HG03571 (cell line): ENCODE results near the gene ATP11A.

ENCODE experiments used
- ATAC-seq: cut with Tn5 transposase; IDR thresholded peaks from one replicate; pipeline ENCODE4 v1.9.1; 2021; ENCODE audit not compliant: unreplicated experiment

ATP11A gene

DNA sequence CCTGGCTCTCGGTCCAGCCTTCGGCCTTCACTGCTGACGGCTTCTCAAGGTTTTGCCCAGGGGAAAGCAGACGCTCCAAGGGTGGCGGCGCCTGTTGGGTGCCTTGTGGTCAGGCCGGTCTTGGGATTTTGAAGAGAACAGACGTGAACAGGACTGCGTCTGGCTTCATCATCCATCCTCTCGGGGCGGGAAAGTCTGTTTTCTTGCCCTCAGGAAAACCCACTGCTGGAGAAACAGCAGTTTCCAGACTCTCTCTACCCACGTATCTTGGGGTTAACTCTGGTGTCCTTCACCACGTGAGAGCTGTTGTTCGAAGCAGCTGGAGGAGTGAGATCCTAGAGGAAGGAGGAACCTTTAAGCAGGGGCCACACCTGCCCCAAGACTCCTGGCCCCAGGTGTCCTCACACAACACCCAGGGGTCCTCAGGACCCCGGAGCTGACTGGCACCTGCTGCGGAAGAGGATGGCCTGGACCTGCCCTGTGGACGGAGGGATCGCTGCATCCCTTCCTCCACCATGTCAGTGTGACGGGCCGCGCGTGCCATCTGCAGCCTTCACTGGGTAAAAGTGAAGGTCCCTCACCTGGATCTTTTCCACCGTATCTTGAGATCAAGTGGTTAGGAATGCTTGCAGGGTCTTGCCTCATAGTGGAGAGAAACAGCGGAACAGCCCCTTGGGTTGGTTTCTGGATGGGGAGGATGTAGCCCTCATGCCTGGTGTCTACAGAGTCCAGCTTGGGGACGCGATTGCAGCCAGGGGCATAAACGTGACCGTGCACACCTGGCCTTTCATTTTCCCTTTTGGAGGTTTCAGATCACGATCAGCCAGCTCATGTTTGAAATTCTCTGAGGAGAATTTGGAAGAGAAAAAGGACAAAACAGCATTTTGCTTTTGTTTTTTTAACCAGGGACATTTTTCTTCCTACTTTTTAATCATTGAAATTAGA is 209.7 kb downstream of the ATP11A start:
- ATAC-seq = no peak

DNA sequence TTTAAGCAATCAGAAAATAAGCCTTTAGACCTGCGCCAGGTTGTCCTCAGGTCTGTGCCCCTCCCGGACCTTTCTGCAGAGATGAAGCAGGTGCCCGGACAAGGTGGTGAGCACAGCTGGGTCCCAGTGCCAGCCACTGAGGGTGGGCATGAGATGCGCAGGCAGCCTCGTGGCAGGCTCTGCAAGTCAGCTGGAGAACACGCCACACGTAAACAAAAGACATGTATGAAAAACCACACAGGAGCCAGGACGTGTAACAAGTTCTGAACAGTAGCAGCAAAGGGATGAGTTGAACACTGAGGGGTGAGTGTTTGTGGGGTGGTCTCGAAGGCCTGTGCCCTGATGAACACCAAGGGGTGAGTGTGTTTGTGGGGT is 210.4 kb downstream of the ATP11A start:
- ATAC-seq = no peak

DNA sequence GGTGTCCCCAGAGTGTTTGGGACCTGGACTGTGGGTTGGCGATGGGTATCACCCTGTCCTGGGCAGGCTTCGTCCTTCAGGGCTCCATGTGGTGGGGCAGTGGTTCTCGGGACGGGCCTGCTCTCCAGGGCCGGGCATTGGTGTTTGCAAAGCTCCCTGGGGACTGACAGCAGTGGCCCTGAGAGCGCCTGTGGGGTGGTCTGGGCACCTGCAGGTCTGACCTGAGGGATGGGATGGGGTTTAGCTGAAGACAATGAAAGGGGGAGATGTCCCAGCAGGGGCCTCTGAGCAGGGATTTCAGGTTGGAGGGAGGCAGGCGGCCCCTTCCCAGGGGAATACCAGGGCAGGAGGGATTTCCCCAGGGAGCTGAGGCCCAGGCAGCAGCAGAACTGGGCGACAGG is 210.9 kb downstream of the ATP11A start:
- ATAC-seq = no peak

DNA sequence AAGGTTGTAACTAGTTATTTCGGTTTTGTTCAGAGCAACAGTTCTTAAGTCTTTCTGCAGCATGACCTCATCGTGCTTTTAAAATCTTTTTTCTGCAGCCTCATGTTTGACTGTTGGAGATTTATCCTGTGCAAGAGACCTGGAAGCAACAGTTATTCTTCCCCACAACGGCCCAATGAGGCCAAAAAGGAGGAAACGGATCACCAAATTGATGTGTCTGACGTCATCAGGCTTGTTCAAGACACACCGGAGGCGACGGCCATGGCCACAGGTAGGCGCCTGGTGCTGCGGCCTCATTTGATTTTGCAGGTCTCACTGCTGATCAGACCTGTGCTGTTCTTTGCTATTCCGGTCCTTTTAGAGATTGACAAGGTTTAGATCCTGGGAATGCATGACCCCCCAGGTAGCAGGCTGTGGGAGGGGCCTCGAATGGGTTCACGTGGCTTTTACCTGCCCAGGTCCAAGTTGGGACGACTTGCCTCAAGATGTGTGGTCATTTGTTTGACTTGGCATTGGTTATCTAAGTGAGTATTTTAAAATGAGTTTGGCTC is 212.3 kb downstream of the ATP11A start:
- no peak for ATAC-seq

DNA sequence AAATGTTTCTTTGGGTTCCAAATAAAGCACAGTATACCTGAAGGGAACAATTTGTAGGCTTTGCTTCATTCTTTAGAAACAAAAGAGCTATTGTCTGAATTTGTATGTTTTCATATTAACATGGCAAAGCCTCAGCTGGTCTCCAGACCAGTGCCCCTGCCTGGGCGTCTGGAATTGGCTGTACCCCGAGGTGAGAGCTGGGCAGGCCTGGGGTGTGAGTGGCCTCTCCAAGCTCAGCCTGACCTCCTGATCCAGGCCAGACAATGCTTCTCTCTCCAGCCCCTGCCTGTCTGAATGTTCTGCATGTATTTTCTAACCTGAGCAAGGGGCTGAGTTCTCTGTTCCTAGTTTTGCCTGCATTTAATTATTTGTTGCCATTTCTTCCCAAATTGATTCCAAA is 212.8 kb downstream of the ATP11A start:
- ATAC-seq = no peak

DNA sequence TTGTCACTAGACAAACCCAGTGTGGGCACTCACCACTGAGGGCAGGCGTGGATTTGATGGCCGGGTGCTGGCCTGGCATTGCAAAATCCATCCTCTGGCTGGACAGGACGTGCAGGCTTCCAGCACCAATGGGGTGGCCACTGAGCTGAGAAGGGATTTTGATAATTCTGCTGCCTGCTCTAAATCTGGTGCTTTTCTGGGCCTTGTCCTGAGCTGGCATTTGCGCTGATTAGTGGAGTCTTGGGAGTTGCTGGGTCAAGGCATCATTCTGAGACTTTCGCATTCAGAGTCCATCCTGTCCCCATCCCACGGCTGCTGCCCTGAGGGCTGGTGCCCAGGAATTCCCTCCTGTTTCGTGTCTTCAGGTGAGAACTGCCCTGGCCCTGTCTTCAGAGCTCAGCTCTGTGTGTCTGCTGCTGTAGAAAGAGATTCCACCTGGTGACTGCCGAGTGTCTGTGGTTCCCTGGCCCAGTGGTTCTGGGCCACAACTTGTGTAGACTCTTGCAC is 213.3 kb downstream of the ATP11A start:
- no peak for ATAC-seq

DNA sequence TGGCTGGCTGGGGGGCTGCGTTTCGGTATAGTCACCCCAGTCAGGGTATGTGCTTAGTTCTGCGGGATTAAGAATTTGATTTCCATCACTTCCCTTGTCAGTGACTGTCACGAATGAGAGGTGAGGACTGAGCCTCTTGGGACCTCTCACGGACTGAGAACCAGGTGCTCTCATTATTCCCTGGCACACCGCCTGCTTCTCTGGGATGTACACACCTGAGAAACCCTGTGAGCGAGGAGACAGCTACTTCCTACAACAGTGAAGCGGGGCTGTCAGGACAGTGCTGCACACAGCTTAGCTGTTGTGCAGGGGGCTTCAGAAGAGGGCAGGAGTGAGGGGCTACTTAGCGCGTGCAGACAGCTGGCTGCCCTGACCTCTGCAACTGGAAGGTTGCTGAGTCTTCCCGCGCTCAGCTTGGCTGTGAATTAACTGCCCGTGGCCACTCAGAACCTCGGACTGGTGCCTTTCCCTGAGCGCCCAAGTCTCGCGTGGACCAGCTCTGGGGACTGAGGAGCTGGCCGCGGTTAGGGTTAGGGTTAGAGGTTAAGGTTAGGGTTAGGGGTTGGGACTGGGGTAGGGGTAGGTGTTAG is 213.9 kb downstream of the ATP11A start:
- no peak for ATAC-seq

DNA sequence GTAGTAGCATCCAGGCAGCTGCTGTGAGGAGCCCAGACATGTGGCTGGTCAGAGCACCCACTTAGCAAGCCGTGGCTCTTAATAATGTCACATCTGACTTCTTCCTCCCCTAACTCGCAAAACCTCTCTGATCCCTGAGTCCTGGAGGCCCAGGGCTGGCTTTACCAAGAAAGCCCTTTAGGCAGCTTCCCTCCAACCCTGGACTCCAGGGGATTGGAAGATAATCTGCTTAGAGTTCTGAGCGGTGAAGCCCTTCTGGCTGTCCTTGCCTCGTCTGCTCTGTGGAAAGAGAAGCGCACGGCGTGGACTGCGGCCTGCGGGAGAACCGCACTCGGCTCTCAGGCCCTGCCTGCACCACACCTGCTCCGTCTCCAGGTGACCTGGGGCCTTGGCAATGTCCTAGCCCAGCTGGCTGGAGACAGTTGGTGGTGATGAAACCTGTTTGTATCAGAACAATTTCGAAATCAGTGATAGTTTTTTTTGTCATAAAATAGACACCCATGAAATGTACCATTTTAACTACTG is 214.7 kb downstream of the ATP11A start:
- no peak for ATAC-seq

DNA sequence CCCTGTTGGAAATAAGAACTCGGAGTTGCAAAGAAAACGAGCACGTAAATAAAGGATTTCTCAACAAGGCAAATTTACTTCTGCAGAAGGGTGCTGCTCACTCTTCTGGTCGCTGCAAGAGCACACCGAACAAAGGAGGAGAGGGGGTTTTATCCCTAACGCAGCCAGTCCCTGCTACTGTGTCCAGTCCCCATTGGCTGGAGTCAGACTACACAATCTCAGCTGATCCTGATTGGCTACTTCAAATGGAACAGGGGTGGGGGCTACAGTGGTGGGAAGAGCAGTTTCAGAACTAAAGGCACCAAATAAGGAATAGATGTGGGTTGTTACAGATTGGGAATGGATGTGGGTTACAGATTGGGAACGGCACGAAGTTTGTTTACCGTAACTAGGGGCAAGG is 215.2 kb downstream of the ATP11A start:
- ATAC-seq = no peak

DNA sequence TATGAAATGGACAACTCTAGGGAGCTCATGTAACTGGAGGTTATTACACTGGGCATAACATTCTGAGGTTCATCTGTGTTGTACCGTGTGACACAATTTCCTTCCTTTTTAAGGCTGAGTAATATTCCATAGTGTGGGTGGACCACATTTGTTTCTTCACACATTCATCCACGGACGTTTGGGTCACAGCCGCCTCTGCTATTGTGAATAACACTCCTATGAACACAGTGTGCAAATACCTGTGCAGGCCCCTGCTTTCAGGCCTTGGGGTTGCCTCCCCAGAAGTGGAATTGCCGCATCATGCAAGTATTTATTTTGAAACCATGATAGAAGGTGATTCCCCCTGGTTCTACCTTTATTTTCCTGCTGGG is 215.8 kb downstream of the ATP11A start:
- ATAC-seq = no peak

DNA sequence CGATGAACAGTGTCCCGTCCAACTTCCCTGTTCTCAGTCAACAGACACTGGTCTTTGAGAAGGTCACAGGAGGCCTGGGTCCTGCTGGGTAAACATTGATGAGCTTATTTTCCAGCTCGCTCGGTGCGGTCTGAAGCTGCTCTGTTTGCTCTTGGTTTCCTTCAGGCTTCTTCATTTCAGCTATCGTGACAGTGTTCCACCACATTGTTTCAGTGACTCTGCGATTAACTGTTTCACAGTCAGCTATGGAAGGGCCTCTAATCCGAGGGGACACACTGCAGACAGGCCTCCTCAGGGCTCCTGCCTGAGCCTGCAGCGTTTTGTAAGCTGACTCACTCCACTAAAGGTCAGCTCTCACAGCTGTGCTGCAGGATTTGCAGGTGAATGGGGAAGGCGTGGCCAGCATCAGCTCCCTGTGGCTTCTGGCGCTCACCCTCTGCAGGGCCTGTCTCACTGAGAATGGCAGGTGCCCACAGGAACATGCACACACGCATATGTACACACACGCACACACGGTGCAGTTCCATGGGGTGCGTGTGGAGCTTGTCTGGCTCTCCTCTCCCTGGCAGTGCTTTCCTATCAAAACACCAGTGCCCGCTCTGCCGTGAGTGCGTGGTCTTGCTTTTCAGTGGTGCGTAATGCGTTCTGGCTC is 216.3 kb downstream of the ATP11A start:
- no peak for ATAC-seq

DNA sequence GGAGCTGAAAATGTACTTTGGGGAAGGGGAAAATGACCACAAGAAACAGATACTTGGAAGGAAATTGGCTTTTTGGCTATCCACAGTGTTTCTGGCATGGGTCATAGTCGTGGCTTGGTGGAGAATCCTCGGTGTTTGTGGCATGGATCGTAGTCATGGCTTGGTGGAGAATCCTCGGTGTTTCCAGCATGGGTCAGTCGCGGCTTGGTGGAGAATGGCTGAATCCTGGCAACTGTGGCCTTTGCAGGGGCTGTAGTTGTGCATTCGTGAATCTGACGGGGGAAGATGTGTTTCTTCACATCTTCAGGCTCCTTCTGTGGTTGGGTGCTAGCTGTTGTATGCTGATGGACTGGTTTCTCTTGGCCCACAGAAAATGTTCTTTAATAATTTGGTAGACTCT is 217.4 kb downstream of the ATP11A start:
- no peak for ATAC-seq

DNA sequence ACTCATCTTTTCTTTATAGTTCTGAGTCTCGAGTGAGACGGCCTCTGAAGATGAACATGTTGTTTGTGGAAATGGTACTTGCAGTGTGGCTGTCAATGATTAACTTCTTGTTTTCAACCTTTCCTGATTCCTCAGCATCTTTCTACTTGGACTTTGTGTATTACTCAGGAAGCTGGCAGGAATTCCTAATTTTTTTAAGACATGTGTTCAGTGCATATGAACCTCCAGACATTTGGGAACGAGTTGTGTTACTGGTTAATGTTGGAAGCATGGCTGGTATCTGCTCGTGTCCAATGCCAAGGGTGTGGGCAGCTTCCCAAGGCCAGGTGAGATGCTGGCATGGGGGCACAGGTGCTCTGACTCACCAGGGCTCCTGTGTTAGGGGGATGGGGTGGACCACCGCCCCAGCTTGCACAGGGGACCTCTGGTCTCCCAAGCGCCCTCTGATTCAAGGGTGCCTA is 218.1 kb downstream of the ATP11A start:
- ATAC-seq = no peak

DNA sequence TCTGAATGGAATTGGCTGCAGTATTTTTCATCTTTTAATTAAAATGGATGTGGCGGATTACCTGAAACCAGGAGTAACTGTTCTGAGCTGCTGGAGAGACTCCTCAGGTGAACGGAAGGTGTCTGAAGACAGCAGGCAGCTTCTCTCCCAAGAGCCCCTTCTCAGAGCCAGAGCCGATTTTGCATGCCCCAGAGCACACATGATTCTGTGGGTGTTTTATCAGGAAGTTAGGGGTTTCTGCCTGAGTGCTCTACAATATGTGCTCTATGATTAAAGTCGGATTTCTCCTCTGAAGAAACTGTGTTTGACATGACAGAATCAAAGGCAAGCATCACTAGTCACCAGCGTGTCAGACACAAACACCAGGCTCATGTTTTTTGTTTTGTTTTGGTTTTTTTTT is 218.5 kb downstream of the ATP11A start:
- ATAC-seq = no peak

DNA sequence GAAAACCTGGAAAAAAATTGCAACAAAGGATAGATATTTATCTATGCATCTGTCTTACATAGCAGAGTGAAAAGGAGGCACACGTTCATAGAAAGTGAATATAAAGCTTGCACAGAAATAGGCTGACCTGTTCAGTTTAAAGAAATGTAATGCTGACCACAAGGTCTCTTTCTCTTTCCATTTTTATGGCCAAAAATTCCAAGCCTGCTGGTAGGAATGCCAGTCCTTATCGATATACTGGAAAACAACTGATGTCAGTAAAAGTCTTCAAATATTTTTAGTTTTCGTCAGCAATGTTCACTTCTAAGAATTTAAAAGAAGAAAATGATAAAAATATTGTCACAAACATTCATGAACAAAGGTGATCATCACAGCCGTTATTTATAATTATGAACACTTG is 220.2 kb downstream of the ATP11A start:
- ATAC-seq = no peak

DNA sequence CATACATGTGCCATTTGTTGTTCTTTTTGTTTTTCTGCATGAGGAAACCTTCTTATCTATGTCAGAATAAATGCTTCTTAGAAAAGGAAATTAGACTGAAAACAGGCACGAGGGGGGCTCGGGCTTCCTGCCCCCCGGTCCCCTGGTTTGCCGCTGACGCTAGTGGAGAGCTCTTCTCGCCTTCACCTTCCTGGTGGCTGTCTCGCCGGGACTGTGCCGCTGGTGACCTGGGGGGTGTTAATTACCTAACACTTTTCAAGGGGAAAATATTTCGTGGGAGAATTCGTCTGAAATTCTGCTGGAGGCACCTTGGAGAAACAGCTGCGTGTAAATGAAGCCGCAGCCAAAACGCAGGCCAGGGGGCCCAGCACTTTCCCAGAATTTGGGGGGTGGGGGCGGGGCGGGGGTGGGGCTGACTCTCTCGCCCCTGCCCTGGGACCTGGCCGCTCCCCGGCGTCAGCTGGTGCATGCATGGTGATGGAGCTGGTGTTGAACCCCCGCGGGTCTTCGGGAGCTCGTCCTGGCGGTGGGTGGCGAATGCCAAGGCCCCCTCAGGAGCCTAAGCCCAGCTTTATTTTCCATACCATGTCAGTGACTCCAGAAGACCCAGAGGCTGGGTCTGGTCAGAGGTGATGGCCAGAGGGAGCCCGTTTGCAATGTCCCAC is 220.9 kb downstream of the ATP11A start:
- ATAC-seq = no peak

DNA sequence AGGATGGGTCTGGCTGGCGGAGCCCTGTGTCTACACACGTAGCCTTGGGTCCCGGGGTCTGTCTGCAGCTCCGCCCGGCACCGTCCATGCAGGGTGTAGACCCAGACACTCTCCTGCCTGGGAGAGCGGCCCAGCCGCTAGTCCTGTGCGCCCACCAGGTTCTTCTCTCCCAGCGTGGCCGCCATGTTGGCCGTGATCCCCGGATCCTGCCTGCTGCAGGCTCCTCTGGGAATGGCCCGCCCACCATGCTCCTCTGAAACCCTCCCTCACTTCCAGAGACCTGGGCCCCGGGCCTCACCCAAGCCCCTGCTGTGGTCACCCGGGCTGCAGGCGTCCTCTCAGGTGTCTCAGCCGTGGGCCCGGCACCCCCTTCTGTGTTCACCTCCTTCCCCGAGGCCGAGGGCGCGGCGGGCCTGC is 221.5 kb downstream of the ATP11A start:
- no peak for ATAC-seq

DNA sequence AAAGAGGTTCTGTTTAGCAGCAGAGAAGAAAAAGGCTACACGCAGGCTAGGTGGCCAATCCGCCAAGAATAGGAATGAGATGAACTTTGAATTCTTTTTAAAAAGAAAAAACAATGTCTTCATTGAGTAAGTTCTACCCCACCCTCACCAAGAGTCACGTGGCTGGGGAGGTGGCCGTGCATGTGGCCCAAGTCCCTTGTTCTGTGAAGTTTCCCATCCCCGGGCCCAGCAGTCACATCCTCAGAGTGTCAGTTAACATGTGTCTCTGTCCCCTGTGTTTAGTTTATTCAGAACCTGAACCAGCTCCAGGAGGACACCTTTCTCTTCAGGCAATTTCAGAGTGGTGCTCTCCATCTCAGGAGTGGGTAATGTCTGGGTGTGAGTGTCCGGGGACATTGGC is 222.0 kb downstream of the ATP11A start:
- ATAC-seq = no peak

DNA sequence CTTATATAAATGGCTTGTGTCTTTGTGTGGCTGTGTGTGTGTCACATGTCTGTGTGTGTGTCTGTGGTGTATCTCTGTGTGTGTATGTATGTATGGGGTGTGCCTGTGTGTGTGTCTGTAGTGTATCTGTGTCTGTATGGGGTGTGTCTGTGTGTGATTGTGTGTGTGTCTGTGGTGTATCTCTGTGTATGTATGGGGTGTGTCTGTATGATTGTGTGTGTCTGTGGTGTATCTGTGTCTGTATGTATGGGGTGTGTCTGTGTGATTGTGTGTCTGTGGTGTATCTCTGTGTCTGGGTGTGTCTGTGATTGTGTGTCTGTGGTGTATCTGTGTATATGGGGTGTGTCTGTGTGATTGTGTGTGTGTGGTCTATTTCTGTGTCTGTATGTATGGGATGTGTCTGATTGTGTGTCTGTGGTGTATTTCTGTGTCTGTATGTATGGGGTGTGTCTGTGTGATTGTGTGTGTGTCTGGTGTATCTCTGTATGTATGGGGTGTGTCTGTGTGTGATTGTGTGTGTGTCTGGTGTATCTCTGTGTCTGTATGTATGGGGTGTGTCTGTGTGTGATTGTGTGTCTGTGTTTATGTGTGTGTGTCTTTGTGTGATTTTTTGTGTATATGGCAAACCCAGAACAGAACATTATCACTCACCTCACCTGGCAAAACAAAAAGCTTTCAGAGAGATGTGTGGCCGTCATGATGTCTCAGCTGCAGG is 223.0 kb downstream of the ATP11A start:
- no peak for ATAC-seq

DNA sequence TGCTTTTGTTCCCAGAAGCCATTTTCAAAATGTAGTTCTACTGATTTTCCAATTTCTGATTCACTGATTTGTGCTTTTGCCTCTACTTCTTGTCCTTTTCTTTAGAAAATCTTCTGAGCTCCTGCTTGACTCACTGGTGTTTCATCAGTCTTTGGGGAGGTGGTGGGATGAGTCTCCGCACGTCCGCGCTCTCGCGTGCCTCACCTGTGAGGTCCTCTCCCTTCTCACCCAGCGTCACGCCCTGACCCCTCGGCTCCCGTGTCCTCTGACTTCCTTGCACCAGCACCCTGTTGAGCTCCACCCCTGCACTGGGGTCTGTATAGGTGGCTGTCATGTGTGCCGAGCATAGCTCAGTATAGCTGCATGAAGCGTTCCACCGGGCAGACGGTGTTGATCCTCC is 226.5 kb downstream of the ATP11A start:
- no peak for ATAC-seq
